DMS 273 (cell line): Measurements from ENCODE around the gene SASH1.
"Not testable (repeated sequence)": the region's sequence is repeated elsewhere in the genome, so short reads cannot be mapped to it uniquely, and the experiment has no call there.

ENCODE experiments used
- DNase-seq: peaks from one replicate; lab custom pipeline; 2025; ENCODE audit not compliant: unreplicated experiment; lab: John Stamatoyannopoulos, UW

The SASH1 gene

GRCh38 chr6:148572676-148573335, 230.2 kb downstream of the SASH1 start:
- DNase-seq, result no peak

GRCh38 chr6:148573922-148574321, 231.3 kb downstream of the SASH1 start:
- no peak for DNase-seq

GRCh38 chr6:148577687-148578488, 235.2 kb downstream of the SASH1 start:
- peak; percentile 89 for DNase-seq

- no peak for DNase-seq
Measured at GRCh38 chr6:148578489-148578814, 235.8 kb downstream of the SASH1 start.

GRCh38 chr6:148578837-148579565, 236.4 kb downstream of the SASH1 start:
- DNase-seq, result no peak

GRCh38 chr6:148580442-148580841, 237.8 kb downstream of the SASH1 start:
- DNase-seq, result no peak

GRCh38 chr6:148583631-148584030, 241.0 kb downstream of the SASH1 start:
- DNase-seq, result no peak

- not testable (repeated sequence) for DNase-seq
Measured at GRCh38 chr6:148585641-148586040, 243.0 kb downstream of the SASH1 start.

GRCh38 chr6:148590883-148591282, 248.2 kb downstream of the SASH1 start:
- no peak for DNase-seq

GRCh38 chr6:148591656-148592055, 249.0 kb downstream of the SASH1 start:
- DNase-seq, result no peak

- DNase-seq, result no peak
Measured at GRCh38 chr6:148593130-148593812, 250.6 kb downstream of the SASH1 start.

GRCh38 chr6:148593813-148594170, 251.2 kb downstream of the SASH1 start:
- no peak for DNase-seq

- DNase-seq, result no peak
Measured at GRCh38 chr6:148595550-148595949, 252.9 kb downstream of the SASH1 start.

- DNase-seq, result peak; percentile 12
Measured at GRCh38 chr6:148596891-148597455, 254.3 kb downstream of the SASH1 start.

GRCh38 chr6:148598724-148599123, 256.1 kb downstream of the SASH1 start:
- DNase-seq, result no peak

- no peak for DNase-seq
Measured at GRCh38 chr6:148599967-148600426, 257.4 kb downstream of the SASH1 start.
